GM12878 (cell line): ENCODE data around the gene PXMP4. TPM values are rescaled to one million over a fixed set of nuclear protein-coding genes. Genes with fewer than 3 reads are reported as not detected.
A peak's percentile ranks its signal among the peaks of the same experiment; 100 is the strongest.

Experiments used
- ATAC-seq: fragments of 200-7000 bp; cut with Tn5 transposase; 3 replicates; pipeline ENCODE4 v1.9.1; 2020; ENCODE audit warnings: mild to moderate bottlenecking, moderate library complexity
- BruUV-seq: library from RNA; stranded (reverse); fragments of 400-500 nt; replicated peaks from 2 replicates; lab custom pipeline; 2021; lab: Mats Ljungman, UMichigan
- CTCF ChIA-PET: fragments of 300-600 bp; sonication (Branson Sonifier 250); formaldehyde crosslinking; extraction: SDS; loops from one replicate; lab custom pipeline; 2021; ENCODE audit warnings: inconsistent platforms; lab: Yijun Ruan, JAX
- POLR2A ChIA-PET: fragments of 350-600 bp; formaldehyde crosslinking; extraction: SDS; loops from one replicate; lab custom pipeline; 2021; ENCODE audit warnings: inconsistent platforms; lab: Charles Lee
- RAD21 ChIA-PET: fragments of 300-600 bp; sonication (Branson Sonifier 250); formaldehyde crosslinking; loops from one replicate; lab custom pipeline; 2023; ENCODE audit warnings: antibody characterized with exemption; ENCODE audit not compliant: unreplicated experiment; lab: Charles Lee
- SMC1A ChIA-PET: fragments of 300-600 bp; sonication (Branson Sonifier 250); formaldehyde crosslinking; loops from one replicate; lab custom pipeline; 2023; ENCODE audit not compliant: unreplicated experiment, uncharacterized antibody; lab: Charles Lee
- DNase-seq: peaks from one replicate; pipeline ENCODE4 v3.0.0-alpha.2; 2011; ENCODE audit warnings: low read depth, low spot score
- FAIRE-seq: peaks from 3 replicates; lab custom pipeline; 2011; peaks lifted over from hg19 to GRCh38; lab: Jason Lieb, UNC
- H2AFZ ChIP-seq: 2 replicates; pipeline ENCODE4 v1.6.0; 2011; ENCODE audit warnings: low read depth, low read length, control low read depth; ENCODE audit not compliant: control insufficient read depth
- H3K27ac ChIP-seq: 2 replicates; pipeline ENCODE4 v1.5.1; 2011; ENCODE audit warnings: control low read depth; ENCODE audit not compliant: control insufficient read depth, insufficient read depth
- H3K27me3 ChIP-seq, 2 experiments: replicated peaks in 1 of 2; 2 replicates each; pipeline versions ENCODE4 v1.6.0 to v1.6.1; 2011; ENCODE audit warnings: low read length in 1 of 2; ENCODE audit not compliant: control insufficient read depth in 2 of 2, insufficient read depth in 2 of 2
- H3K36me3 ChIP-seq, 2 experiments: 2 replicates each; pipeline ENCODE4 v1.5.1; 2011; ENCODE audit warnings: low read length in 1 of 2; ENCODE audit not compliant: control insufficient read depth in 2 of 2, insufficient read depth in 2 of 2
- H3K4me1 ChIP-seq: 2 replicates; pipeline ENCODE4 v1.6.1; 2011; ENCODE audit warnings: mild to moderate bottlenecking, low read length, moderate library complexity, mixed read lengths; ENCODE audit not compliant: control insufficient read depth, insufficient read depth
- H3K4me2 ChIP-seq: 2 replicates; pipeline ENCODE4 v1.6.0; 2011; ENCODE audit warnings: control low read depth; ENCODE audit not compliant: control insufficient read depth, insufficient read depth
- H3K4me3 ChIP-seq: fragments of 200-600 bp; sonication (generic); 2 replicates; pipeline ENCODE4 v1.5.1; 2016
- H3K79me2 ChIP-seq: 2 replicates; pipeline ENCODE4 v1.6.0; 2011; ENCODE audit warnings: low read length; ENCODE audit not compliant: control insufficient read depth, insufficient read depth
- H3K9ac ChIP-seq: 2 replicates; pipeline ENCODE4 v1.8.0; 2011; ENCODE audit warnings: low read length, control low read depth, mixed read lengths; ENCODE audit not compliant: control insufficient read depth, insufficient read depth
- H3K9me3 ChIP-seq: replicated peaks from 3 replicates; pipeline ENCODE4 v1.5.1; 2011; ENCODE audit warnings: mild to moderate bottlenecking, low read length; ENCODE audit not compliant: control insufficient read depth, insufficient read depth
- H4K20me1 ChIP-seq: 2 replicates; pipeline ENCODE4 v1.6.0; 2011; ENCODE audit not compliant: control insufficient read depth, insufficient read depth
- BCL11A ChIP-seq: IDR thresholded peaks from 2 replicates; pipeline ENCODE4 v1.6.1; 2011; ENCODE audit warnings: low read depth, low read length
- BHLHE40 ChIP-seq, 2 experiments: fragments of 450-650 bp in 1 of 2; IDR thresholded peaks; 2 replicates each; pipeline ENCODE4 v1.6.1; 2011 to 2017; ENCODE audit warnings: low read depth in 2 of 2, borderline replicate concordance in 1 of 2, improper control_type of control experiment in 1 of 2, low read length in 1 of 2, mild to moderate bottlenecking in 1 of 2
- E2F4 ChIP-seq: IDR thresholded peaks from 2 replicates; pipeline ENCODE4 v1.6.1; 2012; ENCODE audit warnings: low read depth, low read length, improper control_type of control experiment
- E4F1 ChIP-seq: fragments of 450-650 bp; IDR thresholded peaks from 2 replicates; pipeline ENCODE4 v1.6.1; 2018; ENCODE audit warnings: borderline replicate concordance, mild to moderate bottlenecking; ENCODE audit not compliant: partially characterized antibody
- FOXM1 ChIP-seq: IDR thresholded peaks from 2 replicates; pipeline ENCODE4 v1.6.1; 2012; ENCODE audit warnings: low read depth, mild to moderate bottlenecking, inconsistent platforms, low read length, moderate library complexity
- IRF4 ChIP-seq: IDR thresholded peaks from 2 replicates; pipeline ENCODE4 v1.6.1; 2011; ENCODE audit warnings: low read depth, low read length
- LARP7 ChIP-seq: fragments of 450-650 bp; IDR thresholded peaks from 2 replicates; pipeline ENCODE4 v1.6.1; 2017; ENCODE audit warnings: mild to moderate bottlenecking
- MYB ChIP-seq: fragments of 150-350 bp; IDR thresholded peaks from 2 replicates; pipeline ENCODE4 v1.6.1; 2014; ENCODE audit warnings: mild to moderate bottlenecking, low read depth, low read length, borderline replicate concordance
- PAX8 ChIP-seq: fragments of 450-650 bp; IDR thresholded peaks from 2 replicates; pipeline ENCODE4 v1.6.1; 2017; ENCODE audit warnings: mild to moderate bottlenecking, moderate library complexity
- PML ChIP-seq: IDR thresholded peaks from 2 replicates; pipeline ENCODE4 v1.6.1; 2012; ENCODE audit warnings: low read length, inconsistent platforms
- RAD51 ChIP-seq: fragments of 450-650 bp; IDR thresholded peaks from 2 replicates; pipeline ENCODE4 v1.6.1; 2016; ENCODE audit warnings: moderate library complexity, mild to moderate bottlenecking, inconsistent platforms
- RELA ChIP-seq: fragments of 450-650 bp; IDR thresholded peaks from 2 replicates; pipeline ENCODE4 v1.8.0; 2014; ENCODE audit warnings: borderline replicate concordance; ENCODE audit not compliant: partially characterized antibody
- SIX5 ChIP-seq: IDR thresholded peaks from 2 replicates; pipeline ENCODE4 v1.6.1; 2011; ENCODE audit warnings: mild to moderate bottlenecking, low read depth, low read length, moderate library complexity; ENCODE audit not compliant: severe bottlenecking
- SPI1 ChIP-seq: IDR thresholded peaks from 2 replicates; pipeline ENCODE4 v1.6.1; 2011; ENCODE audit warnings: low read depth, mild to moderate bottlenecking, low read length, moderate library complexity, borderline replicate concordance; ENCODE audit not compliant: insufficient read depth
- SRF ChIP-seq, 2 experiments: IDR thresholded peaks; 2 replicates each; pipeline ENCODE4 v1.6.1; 2011; ENCODE audit warnings: low read depth in 2 of 2, low read length in 2 of 2, mild to moderate bottlenecking in 1 of 2, moderate library complexity in 1 of 2
- USF2 ChIP-seq: IDR thresholded peaks from 2 replicates; pipeline ENCODE4 v1.6.1; 2011; ENCODE audit warnings: low read depth, low read length, improper control_type of control experiment, borderline replicate concordance
- ZNF217 ChIP-seq: fragments of 450-650 bp; IDR thresholded peaks from 2 replicates; pipeline ENCODE4 v1.6.1; 2017; ENCODE audit warnings: antibody characterized with exemption, mild to moderate bottlenecking
- ZNF274 ChIP-seq: IDR thresholded peaks from one replicate; pipeline ENCODE4 v1.8.0; 2011; ENCODE audit not compliant: insufficient read length, insufficient read depth
- WGBS: methylation state at CpG from one replicate; pipeline ENCODE4 v1.1.6; 2016; ENCODE audit warnings: low lambda C conversion rate; ENCODE audit not compliant: insufficient replicate concordance, insufficient coverage; ENCODE audit errors: missing lambda C conversion rate; 5-methylcytosine and 5-hydroxymethylcytosine counted together
- in situ Hi-C: fragments of 300-500 bp; cut with MboI; formaldehyde crosslinking; loops from 9 replicates; pipeline ENCODE4 v1.14.3; 2018; ENCODE audit warnings: mixed read lengths
- intact Hi-C: fragments of 100-400 bp; cut with micrococcal nuclease; formaldehyde crosslinking; loops from one replicate; pipeline ENCODE4 v1.14.2; 2022; ENCODE audit not compliant: unreplicated experiment
- polyA plus RNA-seq, 11 experiments: library from polyadenylated mRNA; depleted of rRNA in 4 of 11; unstranded in 6 of 11; stranded (reverse) in 5 of 11; fragments of >200 nt; fragmentation: Nextera tagmentation in 4 of 11; fragmentation: Illumina TruSeq in 1 of 11; extraction: Ambion mirVana in 4 of 11; extraction: Trizol in 1 of 11; gene quantifications; 1 replicate in 1 of 11; 2 replicates in 10 of 11; pipeline versions ENCODE4 v1.2.1 to v1.2.3, GENCODE V29; 2011 to 2016; ENCODE audit warnings: inconsistent platforms in 2 of 11, missing spikeins in 2 of 11, low read depth in 1 of 11
- total RNA-seq, 4 experiments: library from RNA; depleted of rRNA in 3 of 4; stranded (reverse); fragments of >200 nt in 3 of 4; fragmentation: Illumina TruSeq in 1 of 4; extraction: Trizol in 1 of 4; gene quantifications; 2 replicates each; pipeline versions ENCODE4 v1.2.1 to v1.2.3, GENCODE V29; 2013 to 2021
- TF ChIP-seq, protein P1 (sequence below), 3 experiments: IDR thresholded peaks in 2 of 3; conservative IDR thresholded peaks in 1 of 3; 2 replicates each; pipeline ENCODE4 v1.5.1; 2011; ENCODE audit warnings: low read depth in 3 of 3, low read length in 3 of 3, mild to moderate bottlenecking in 3 of 3, control low read depth in 2 of 3, moderate library complexity in 2 of 3, inconsistent platforms in 1 of 3, mixed read lengths in 1 of 3; ENCODE audit not compliant: control insufficient read depth in 2 of 3, insufficient read depth in 1 of 3; ENCODE audit errors: extremely low read depth in 1 of 3

PXMP4 gene
- total and polyA plus RNA-seq, 10 of the 15 experiments (the other 5 are each of a cell fraction or from before 2014, with no cell fraction given), result 3.6 to 19.2 (median 8.6) TPM

GRCh38 chr20:33686984-33687366, 33.1 kb downstream of the PXMP4 start:
- ChIA-PET SMC1A (no interaction called here), RAD21 (interaction anchor here (1.3 to 1.9 kb wide), 2 partner anchors 33 to 92 kb away, joined by 3 to 4 read pairs; partner anchors contain the start of gene PXMP4), POLR2A (interaction anchor here (1.1 kb wide), 1 partner anchor 22 kb away, joined by 3 read pairs; no protein-coding TSS in a partner anchor), CTCF (interaction anchor here (1.1 to 5.6 kb wide), 2 partner anchors 20 to 197 kb away, joined by 3 to 38 read pairs; partner anchors contain the start of gene ACTL10)
- Histone ChIP-seq H3K9me3 (no peaks in the 10 kb centered on the region), H2AFZ (peak overlapping the region; percentile 80), H3K36me3 (no peaks in the 10 kb centered on the region), H3K27me3 (no peaks in the 10 kb centered on the region), H4K20me1 (no peaks in the 10 kb centered on the region), H3K4me2 (peak overlapping the region; percentile 51; the same call in 1 of the 2 replicates), H3K79me2 (peaks cover 31% of the 10 kb centered on the region), H3K4me1 (peaks cover 30% of the 10 kb centered on the region), H3K27ac (no peak overlapping the region), H3K9ac (no peak overlapping the region), H3K4me3 (peak overlapping the region; percentile 43)
- BruUV-seq, result no TSS peak
- no peak for ATAC-seq
- DNase-seq, result no peak
- intact Hi-C loops, result loop anchor here (1.0 to 10.0 kb wide), 4 partner anchors 45 to 308 kb away; partner anchors contain the start of genes CHMP4B and RALY
- in situ Hi-C loops, result no loop called here
- WGBS, result 73% methylated on average over 14 of the region's 14 CpGs
- FAIRE-seq, result peak; percentile 56
- TF ChIP-seq RAD51 (no peak), USF2 (no peak), SPI1 (no peak), BHLHE40 (IDR thresholded peaks at IDR 0.05; ENCODE audit: borderline replicate concordance in 1 of 2, low read depth in 2 of 2, low read length in 1 of 2) (no peak), SRF (IDR thresholded peaks at IDR 0.05; ENCODE audit: low read depth in 2 of 2, low read length in 2 of 2) (no peak), PAX8 (no peak), PML (no peak), BCL11A (no peak), SIX5 (no peak), E2F4 (no peak), IRF4 (no peak), MYB (no peak), FOXM1 (no peak), LARP7 (no peak), E4F1 (no peak), RELA (no peak), ZNF274 (no peak), ZNF217 (no peak)
- TF ChIP-seq, protein P1, sequence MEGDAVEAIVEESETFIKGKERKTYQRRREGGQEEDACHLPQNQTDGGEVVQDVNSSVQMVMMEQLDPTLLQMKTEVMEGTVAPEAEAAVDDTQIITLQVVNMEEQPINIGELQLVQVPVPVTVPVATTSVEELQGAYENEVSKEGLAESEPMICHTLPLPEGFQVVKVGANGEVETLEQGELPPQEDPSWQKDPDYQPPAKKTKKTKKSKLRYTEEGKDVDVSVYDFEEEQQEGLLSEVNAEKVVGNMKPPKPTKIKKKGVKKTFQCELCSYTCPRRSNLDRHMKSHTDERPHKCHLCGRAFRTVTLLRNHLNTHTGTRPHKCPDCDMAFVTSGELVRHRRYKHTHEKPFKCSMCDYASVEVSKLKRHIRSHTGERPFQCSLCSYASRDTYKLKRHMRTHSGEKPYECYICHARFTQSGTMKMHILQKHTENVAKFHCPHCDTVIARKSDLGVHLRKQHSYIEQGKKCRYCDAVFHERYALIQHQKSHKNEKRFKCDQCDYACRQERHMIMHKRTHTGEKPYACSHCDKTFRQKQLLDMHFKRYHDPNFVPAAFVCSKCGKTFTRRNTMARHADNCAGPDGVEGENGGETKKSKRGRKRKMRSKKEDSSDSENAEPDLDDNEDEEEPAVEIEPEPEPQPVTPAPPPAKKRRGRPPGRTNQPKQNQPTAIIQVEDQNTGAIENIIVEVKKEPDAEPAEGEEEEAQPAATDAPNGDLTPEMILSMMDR (IDR thresholded peaks at IDR 0.05 in 2 of 3, conservative IDR thresholded peaks at IDR 0.05 in 1 of 3; ENCODE audit: control insufficient read depth in 2 of 3, extremely low read depth in 1 of 3, insufficient read depth in 1 of 3, low read depth in 3 of 3, low read length in 3 of 3), result no peak
